ENCODE results near the gene PGAP1.

DNA sequence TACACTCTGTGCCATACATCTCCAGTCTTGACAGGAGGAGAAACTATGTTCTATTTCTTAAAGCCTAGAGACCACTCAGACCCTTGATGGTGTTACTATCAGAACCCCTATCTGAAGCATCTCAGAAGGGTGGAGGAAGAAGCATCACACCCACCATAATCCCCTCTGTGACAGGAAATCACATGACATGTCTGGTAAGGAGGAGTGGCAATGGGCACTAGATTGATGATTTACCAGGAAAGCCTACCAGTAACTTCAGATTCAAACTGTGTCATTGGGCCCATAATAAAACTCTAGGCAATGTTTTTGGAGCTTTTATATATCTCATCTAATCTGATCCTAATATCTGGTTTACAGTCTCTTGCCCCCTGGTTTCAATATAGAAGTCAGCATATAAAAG is 80.2 kb downstream of the PGAP1 start:
- TF ChIP-seq, protein P1, sequence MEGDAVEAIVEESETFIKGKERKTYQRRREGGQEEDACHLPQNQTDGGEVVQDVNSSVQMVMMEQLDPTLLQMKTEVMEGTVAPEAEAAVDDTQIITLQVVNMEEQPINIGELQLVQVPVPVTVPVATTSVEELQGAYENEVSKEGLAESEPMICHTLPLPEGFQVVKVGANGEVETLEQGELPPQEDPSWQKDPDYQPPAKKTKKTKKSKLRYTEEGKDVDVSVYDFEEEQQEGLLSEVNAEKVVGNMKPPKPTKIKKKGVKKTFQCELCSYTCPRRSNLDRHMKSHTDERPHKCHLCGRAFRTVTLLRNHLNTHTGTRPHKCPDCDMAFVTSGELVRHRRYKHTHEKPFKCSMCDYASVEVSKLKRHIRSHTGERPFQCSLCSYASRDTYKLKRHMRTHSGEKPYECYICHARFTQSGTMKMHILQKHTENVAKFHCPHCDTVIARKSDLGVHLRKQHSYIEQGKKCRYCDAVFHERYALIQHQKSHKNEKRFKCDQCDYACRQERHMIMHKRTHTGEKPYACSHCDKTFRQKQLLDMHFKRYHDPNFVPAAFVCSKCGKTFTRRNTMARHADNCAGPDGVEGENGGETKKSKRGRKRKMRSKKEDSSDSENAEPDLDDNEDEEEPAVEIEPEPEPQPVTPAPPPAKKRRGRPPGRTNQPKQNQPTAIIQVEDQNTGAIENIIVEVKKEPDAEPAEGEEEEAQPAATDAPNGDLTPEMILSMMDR (IDR thresholded peaks at IDR 0.05; ENCODE audit: insufficient read depth, low read depth, low read length) = no peak
- TF ChIP-seq EZH2 (IDR thresholded peaks at IDR 0.05; ENCODE audit: insufficient read depth, low read length) = no peak
